Measurements from ENCODE around the gene FNDC7.

Gene FNDC7

DNA sequence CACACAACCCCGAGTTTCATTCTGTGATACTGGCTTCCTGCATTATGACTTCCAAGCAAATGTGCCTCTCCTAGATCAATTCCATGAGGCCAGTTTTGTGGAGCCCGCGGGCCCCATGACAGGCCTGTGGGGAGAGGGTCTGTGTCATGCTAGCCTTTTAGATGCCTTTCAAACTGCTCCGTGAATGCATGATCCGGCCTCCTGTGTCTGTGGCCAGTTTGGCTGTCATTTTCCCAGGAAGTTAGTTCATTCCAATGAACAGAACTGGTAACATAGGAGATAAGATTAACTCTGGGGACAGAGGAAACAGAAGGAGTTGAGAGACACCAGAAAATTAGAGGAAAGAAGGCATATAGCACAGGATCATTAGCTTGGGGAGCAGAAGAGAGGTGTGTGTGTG, 3.2 kb downstream of the FNDC7 start:
- TF ChIP-seq, protein P1, sequence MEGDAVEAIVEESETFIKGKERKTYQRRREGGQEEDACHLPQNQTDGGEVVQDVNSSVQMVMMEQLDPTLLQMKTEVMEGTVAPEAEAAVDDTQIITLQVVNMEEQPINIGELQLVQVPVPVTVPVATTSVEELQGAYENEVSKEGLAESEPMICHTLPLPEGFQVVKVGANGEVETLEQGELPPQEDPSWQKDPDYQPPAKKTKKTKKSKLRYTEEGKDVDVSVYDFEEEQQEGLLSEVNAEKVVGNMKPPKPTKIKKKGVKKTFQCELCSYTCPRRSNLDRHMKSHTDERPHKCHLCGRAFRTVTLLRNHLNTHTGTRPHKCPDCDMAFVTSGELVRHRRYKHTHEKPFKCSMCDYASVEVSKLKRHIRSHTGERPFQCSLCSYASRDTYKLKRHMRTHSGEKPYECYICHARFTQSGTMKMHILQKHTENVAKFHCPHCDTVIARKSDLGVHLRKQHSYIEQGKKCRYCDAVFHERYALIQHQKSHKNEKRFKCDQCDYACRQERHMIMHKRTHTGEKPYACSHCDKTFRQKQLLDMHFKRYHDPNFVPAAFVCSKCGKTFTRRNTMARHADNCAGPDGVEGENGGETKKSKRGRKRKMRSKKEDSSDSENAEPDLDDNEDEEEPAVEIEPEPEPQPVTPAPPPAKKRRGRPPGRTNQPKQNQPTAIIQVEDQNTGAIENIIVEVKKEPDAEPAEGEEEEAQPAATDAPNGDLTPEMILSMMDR (IDR thresholded peaks at IDR 0.05; ENCODE audit: low read depth, low read length): no peak

DNA sequence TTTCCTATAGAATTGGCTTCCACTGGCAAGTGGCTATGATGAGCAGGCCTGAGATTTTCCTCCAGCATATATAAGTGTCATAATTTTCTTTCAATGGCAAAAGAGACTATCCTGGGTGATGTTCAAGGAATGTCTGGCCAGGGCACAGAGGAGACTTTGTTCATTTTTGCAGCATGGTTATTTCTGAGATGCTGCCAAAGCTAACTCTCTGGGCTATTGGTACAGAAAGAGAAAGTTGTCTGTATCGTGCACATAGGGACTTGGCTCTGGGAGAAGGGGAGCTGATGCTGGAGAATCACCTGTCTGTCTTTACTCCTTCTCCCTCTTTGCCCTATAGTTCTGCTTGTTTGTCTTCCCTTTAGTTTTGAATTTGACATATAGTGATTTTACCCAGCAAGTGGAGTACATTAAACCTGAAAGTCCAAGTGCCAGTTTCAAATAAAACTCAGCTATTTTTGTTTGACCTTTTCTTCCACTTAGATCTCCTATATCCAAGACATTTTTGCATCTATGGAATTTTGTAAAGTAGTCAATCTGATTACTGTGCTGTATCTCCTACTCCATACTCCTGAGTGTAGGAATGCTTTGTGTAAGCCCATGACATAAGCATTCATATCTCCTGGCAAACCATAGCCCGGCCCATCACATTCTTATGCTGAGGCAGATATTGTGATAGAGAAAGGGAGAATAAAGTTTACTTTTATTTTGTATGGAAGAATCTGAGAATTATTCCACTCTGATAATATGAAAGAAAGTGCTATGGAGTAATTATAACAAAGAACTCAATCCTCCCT, 3.9 kb downstream of the FNDC7 start:
- TF ChIP-seq, protein P1 (IDR thresholded peaks at IDR 0.05; ENCODE audit: low read depth, low read length): no peak
- no peak for DNase-seq (ENCODE audit: extremely low read depth, low read depth)

More for the DNA sequence above, 3.2 kb downstream of the FNDC7 start:
- DNase-seq (ENCODE audit: extremely low read depth, low read depth): no peak

GRCh38 chr1:108717774-108718316, 5.1 kb downstream of the FNDC7 start:
- TF ChIP-seq, protein P1 (IDR thresholded peaks at IDR 0.05; ENCODE audit: low read depth, low read length): no peak
- DNase-seq (ENCODE audit: extremely low read depth, low read depth): no peak

DNA sequence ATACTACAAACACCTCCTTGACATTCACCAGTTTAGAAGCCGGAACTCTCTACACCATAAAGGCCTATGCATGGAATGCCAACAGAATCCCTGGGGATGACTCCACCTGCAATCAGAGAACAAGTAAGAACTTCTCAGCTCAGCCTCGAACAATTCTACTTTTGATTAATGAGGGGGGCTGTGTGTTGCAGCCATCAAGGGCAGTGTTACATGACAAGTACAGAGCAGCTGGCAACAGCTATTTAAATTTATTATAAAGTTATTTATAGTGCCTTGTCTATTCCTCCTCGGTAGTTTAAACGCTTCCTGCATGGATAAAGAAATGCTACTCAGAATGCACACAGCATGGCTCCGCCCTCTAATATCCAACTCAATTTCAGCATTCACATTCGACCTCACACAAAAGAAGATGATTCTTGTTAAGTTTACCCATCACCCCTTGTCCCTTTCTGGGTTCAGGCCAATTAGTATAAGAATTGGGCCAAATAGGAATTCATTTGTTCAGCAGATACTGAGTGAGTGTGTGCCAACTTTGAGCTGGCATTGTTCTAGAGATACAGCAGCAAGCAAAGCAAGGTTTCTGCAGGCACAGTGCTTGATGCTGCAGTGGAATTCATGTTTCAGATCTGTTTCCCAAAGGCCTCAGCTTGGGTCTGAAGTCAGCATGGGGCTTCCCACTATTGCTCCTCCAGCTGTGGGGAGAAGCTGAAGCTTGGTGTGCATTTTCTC, 6.4 kb downstream of the FNDC7 start:
- TF ChIP-seq, protein P1 (IDR thresholded peaks at IDR 0.05; ENCODE audit: low read depth, low read length): no peak
- no peak for DNase-seq (ENCODE audit: extremely low read depth, low read depth)

GRCh38 chr1:108719656-108720435, 7.1 kb downstream of the FNDC7 start:
- DNase-seq (ENCODE audit: extremely low read depth, low read depth): peak; percentile 32
- TF ChIP-seq, protein P1 (IDR thresholded peaks at IDR 0.05; ENCODE audit: low read depth, low read length): no peak

DNA sequence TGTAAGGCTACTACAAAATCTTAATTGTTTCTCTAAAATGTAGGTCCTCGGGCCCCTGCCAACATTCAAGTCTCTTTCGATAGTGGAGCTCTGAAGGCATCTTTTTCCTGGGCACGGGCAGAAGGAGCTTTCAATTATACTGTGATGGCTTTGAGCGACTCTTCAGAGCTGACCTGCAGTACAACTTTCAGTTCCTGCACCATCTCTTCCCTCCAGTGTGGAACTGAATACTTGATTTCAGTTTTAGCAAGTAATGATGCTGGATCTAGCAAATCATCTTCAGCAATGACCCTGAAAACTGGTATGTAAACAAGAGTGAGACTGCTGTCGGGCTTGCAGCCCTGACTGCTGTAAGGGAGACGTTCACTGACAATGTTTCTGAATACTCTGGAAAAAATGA, 9.6 kb downstream of the FNDC7 start:
- peak; percentile 45 for DNase-seq (ENCODE audit: extremely low read depth, low read depth)
- TF ChIP-seq, protein P1 (IDR thresholded peaks at IDR 0.05; ENCODE audit: low read depth, low read length): no peak

Measured in AG09319 (cell line).